ENCODE results near the gene C1orf52. TPM values are rescaled to one million over a fixed set of nuclear protein-coding genes. Genes with fewer than 3 reads are reported as not detected.

C1orf52 gene
- total and polyA plus RNA-seq, 9 of the 15 experiments (the other 6 are each of a cell fraction or from before 2014, with no cell fraction given), result 17.0 to 38.5 (median 33.0) TPM

GRCh38 chr1:85276215-85276977 lies 16.9 kb upstream of the C1orf52 start, which contains the start of gene BCL10 (continued):
- no peak for TF ChIP-seq ZBTB43 (CRISPR knock-in tag; IDR thresholded peaks at IDR 0.05)
- TF ChIP-seq ETV5 (CRISPR knock-in tag; IDR thresholded peaks at IDR 0.05; ENCODE audit: low read depth), result peak; percentile 61; the same call in 1 of the 2 replicates
- no peak for TF ChIP-seq ZNF23 (CRISPR knock-in tag; IDR thresholded peaks at IDR 0.05)
- no peak for TF ChIP-seq ZNF384 (IDR thresholded peaks at IDR 0.05; ENCODE audit: low read depth, low read length)
- TF ChIP-seq NKRF (IDR thresholded peaks at IDR 0.05; ENCODE audit: borderline replicate concordance), result peak; percentile 57
- TF ChIP-seq FUS (optimal IDR thresholded peaks at IDR 0.05; ENCODE audit: low read depth, low read length), result no peak
- TF ChIP-seq NFXL1 (CRISPR knock-in tag; IDR thresholded peaks at IDR 0.05), result no peak
- no peak for TF ChIP-seq GATA2 (CRISPR knock-in tag; IDR thresholded peaks at IDR 0.05)
- no peak for TF ChIP-seq FOS (IDR thresholded peaks at IDR 0.05; ENCODE audit: extremely low read depth, insufficient read length)
- no peak for TF ChIP-seq RFX5 (IDR thresholded peaks at IDR 0.05; ENCODE audit: low read depth, low read length)
- TF ChIP-seq NCOA2 (IDR thresholded peaks at IDR 0.05; ENCODE audit: partially characterized antibody in 2 of 2), result no peak
- TF ChIP-seq SRSF7 (optimal IDR thresholded peaks at IDR 0.05; ENCODE audit: low read depth, low read length), result no peak
- TF ChIP-seq TARDBP (IDR thresholded peaks at IDR 0.05), result no peak
- TF ChIP-seq JUNB (CRISPR knock-in tag; conservative IDR thresholded peaks at IDR 0.05), result no peak
- no peak for TF ChIP-seq ZNF444 (CRISPR knock-in tag; IDR thresholded peaks at IDR 0.05)
- peak; percentile 67; the same call in 1 of the 2 replicates for TF ChIP-seq TAF7 (tag; IDR thresholded peaks at IDR 0.05)
- TF ChIP-seq ZNF609 (CRISPR knock-in tag; IDR thresholded peaks at IDR 0.05; ENCODE audit: borderline replicate concordance), result no peak
- TF ChIP-seq ETV6 (IDR thresholded peaks at IDR 0.05; ENCODE audit: borderline replicate concordance in 1 of 2, low read depth in 2 of 2, low read length in 1 of 2), result no peak
- no peak for TF ChIP-seq ETV6 (CRISPR knock-in tag; IDR thresholded peaks at IDR 0.05; ENCODE audit: borderline replicate concordance)
